Measurements from ENCODE around the gene TCFL5.

Gene TCFL5

GRCh38 chr20:62797671-62798532 is 63.7 kb downstream of the TCFL5 start:
- peak; percentile 58 for DNase-seq (ENCODE audit: low spot score)

DNA sequence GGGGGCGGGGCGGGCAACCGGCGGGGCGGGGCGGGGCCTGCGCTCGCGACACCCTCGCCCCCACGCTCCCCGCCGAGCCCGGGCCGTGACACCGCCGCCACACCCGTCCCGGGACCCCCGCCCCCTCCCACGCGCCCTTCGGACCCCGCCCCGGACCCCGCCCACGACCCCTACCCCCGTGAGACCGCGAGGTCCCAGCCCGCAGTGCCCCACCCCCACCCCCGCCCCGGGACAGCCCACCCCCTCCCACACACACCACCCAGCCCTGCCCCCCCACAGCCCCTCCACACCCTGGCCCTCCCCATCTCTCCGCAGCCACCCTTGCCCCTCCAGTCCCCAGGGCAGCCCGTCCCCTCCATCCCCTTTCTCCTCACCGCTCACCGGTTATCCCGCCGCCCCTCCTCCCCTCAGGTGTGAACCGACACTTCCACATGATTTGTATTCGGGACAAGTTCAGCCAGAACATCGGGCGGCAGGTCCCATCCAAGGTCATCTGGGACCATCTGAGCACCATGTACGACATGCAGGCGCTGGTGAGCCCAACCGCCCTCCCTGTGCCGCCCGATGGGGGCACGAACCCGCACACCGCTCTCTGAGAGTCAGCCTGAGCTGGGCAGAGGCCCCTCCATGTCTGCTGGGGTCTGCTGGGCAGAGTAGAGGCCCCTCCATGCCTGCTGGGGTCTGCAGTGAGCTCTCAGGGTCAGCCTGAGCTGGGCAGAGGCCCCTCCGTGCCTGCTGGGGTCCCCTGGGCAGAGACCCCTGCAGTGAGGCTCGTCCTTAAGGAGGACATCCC is 64.7 kb downstream of the TCFL5 start:
- DNase-seq (ENCODE audit: low spot score): no peak

DNA sequence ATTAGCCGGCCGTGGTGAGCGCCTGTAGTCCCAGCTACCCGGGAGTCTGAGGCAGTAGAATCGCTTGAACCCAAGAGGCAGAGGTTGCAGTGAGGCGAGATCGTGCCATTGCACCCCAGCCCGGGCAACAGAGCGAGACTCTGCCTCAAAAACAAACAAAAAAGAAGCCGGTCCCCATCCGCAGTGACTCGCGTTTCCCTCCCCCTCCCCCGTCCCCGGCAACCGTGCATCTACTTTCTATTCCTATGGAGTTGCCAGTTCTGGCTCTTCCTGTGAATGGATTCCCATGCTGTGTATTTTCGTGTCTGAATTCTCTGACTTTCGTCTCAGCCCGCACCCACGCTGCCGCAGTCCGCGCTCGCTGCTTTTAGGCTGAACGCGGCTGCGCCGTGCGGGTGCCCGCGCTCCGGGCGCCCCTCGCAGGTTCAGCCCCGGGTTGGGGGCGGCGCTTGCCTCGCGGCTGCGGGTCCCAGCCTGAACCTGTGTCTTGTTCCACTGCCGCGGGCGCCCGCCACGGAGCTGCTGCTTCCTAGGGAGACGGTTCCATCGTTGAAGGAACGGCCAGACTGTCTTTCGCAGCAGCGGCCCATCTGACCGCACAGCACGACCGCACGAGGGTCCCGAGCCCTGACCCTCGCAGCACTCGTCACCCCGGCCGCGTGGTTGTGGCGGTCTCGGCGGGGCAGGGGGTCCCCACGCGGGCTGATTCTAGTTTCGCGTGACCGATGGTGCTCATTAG is 66.4 kb downstream of the TCFL5 start:
- peak; percentile 79 for DNase-seq (ENCODE audit: low spot score)

DNA sequence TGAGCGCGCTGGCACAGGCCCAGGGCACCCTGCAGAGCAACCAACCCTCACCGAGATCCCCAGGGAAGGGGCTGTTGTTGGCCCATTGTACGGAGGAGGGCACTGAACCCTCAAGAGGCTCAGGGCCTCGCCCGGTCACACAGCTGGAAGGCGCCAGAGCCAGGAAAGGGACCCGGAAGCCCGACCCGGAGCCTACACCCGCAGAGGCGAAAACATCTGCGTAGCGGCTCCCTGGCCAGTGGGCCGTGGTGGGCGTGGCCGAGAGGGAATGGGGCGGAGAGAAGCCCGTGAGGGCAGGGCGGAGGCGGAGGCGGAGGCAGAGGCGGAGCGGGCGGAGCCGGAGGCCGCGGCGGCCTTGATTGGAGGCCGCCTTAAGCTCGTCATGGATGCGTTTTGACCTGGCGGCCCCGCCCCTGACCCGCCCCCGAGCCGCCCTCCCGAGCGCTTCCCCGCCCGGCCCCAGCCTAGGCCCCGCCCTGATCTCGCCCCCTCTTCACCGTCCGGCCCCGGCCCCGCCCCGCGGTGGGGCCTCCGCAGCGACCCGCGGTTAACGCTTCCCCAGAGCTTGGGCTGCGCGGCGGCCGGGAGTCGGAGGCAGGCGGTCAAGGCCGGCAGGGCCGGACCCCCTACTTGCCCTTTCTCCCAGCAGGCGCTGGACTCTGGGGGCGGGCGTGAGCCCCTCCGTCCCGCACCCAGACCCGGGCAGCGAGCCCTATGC is 67.5 kb downstream of the TCFL5 start:
- peak; percentile 96 for DNase-seq (ENCODE audit: low spot score)

GRCh38 chr20:62793757-62794006 is 67.9 kb downstream of the TCFL5 start:
- DNase-seq (ENCODE audit: low spot score): no peak

DNA sequence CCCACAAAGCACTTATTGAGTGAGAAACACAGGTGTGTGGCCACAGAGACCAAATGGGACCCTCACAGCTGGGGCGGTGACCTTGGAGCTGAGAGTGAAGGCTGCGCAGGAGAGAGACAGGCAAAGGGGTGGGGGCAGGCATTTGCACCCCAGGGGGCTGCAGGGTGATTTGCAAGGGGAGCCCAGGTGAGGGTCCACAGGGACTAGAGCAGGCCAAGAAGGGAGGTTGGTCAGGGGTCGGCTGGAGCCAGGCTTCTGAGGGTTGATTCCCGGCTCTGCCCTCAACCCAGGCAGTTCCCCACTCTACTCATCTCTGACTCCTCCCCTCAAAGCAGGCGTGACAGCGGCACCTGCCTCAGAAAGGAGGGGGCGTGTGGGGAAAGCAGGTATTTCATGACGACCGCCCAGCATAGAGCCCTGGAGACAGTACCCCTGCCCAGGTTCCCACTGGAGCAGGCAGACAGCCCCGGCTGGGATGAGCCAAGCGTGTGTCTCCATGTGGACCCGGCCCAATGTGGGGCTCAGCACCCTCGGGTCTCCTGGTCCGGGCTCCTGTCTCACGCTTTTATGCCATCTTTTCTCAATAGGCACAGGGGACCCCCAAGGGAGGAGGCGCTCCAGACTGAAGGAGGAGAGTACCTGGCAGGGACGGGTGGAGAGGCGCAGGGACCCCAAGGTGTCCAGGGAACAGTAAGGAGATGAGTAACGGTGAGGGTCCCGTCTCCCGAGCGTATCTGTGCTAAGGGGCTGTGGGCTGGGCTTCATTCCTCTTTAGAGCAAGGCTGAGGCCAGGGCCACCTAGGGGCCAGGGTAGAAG is 68.5 kb downstream of the TCFL5 start:
- DNase-seq (ENCODE audit: low spot score): no peak

- DNase-seq (ENCODE audit: low spot score): peak; percentile 34
Observed at GRCh38 chr20:62792182-62792939, 69.3 kb downstream of the TCFL5 start.

GRCh38 chr20:62791301-62792181 is 70.1 kb downstream of the TCFL5 start:
- DNase-seq (ENCODE audit: low spot score): peak; percentile 96
